GM19239 (cell line): ENCODE measurements around the gene CAPN6.

ENCODE experiments used
- DNase-seq: peaks from one replicate; pipeline ENCODE4 v3.0.0; 2011; ENCODE audit warnings: low spot score; ENCODE audit not compliant: insufficient read length
- FAIRE-seq: peaks from 2 replicates; lab custom pipeline; 2011; peaks lifted over from hg19 to GRCh38; lab: Jason Lieb, UNC

Gene CAPN6

DNA sequence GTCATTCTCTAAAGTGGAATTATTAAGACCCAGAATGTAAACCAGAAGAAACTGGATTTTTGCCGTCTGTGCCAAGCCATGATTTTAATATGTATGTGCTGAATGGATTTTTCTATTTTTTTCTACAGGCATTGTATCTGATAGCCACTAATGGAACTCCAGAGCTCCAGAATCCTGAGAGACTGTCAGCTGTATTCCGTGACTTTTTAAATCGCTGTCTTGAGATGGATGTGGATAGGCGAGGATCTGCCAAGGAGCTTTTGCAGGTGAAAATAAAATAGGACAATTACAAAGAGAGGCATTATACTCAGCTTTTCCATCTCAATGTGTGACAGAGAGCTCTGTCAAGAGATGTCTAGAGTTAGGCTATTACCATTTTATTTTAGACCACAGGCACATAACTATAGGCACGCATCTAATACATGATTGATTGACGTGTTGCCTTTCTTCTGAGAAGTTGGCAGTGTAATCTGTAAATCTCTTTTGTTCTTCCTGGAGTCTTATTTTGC, 53.9 kb downstream of the CAPN6 start:
- FAIRE-seq (no peak), DNase-seq (no peak)

DNA sequence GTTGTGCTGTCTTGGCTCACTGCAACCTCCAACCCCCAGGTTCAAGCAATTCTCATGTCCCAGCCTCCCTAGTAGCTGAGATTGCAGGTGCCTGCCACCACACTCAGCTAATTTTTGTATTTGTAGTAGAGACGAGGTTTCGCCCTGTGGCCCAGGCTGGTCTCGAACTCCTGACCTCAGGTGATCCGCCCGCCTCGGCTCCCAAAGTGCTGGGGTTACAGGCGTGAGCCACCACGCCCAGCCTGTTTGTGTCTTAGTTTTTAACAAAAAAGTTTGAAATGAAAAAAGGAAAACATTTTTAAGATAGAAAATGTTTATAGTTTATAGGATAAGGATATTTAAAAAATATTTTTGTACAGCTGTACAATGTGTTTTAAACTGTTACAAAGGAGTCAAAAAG, 62.4 kb downstream of the CAPN6 start:
- DNase-seq (no peak), FAIRE-seq (no peak)

DNA sequence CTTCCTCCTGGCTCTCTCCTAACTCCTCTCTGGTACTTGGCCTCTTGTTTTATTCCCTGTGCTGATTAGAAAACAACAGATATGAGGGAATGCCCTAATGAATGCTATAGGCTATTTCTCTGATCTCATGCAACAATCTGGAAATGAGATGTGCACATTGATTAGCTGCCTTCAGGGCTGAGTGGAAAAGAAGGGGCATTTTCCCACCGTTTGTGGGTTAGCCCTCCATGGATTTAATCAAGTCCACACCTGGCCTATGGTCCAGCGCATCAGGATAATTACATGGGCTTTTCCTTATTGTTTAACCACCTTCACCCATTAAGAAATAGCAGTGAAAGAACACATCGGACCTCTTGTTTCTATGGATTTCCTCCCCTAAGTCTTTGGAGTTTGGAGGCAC, 70.0 kb downstream of the CAPN6 start:
- DNase-seq, result no peak
- FAIRE-seq, result no peak

DNA sequence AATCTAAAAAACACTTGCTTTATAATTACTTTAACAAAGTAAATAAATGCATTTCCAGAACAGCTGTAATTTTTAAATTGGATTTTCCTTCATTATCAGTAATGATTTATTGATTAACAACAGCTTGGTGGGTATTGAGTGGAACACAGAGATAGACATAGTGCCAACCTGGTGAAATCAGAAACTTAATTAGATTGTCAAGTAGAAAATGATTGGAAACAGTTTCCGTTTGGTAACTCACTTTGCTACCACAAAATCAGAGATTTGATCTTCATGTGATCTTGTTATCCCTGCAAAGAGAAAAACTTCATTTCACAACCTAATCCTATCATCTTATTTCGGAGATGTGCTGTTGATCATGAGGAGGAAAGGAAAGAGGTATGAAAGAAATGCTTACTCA, 70.8 kb downstream of the CAPN6 start:
- DNase-seq, result no peak
- no peak for FAIRE-seq
